ENCODE measurements around the gene OR51I2.

Gene OR51I2

GRCh38 chr11:5449023-5449422, at the start of gene OR51I2:
Gene OR51I2 (plus strand): TSS chr11:5449323. CDS start chr11:5453489, 4,166 bp downstream.
- no peak for DNase-seq

DNA sequence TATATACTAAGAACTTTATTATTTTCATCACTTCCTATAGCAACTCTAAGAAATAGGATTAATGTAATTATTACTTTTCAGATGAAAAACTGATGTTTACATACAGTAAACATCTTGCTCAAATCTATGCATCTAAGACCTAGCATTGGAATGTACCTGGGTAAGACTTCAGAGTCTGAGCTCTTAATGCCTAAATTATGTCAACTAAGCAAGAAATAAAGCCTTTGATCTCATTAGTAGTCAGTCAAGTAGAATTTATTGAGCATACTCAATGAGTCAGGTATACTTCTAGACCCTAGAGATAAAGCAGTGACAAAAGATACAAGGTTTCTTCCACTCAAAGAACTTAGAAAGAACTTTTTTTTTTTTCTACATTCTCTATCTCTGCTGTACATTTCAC, 44.0 kb upstream of the OR51I2 start:
- DNase-seq = no peak

DNA sequence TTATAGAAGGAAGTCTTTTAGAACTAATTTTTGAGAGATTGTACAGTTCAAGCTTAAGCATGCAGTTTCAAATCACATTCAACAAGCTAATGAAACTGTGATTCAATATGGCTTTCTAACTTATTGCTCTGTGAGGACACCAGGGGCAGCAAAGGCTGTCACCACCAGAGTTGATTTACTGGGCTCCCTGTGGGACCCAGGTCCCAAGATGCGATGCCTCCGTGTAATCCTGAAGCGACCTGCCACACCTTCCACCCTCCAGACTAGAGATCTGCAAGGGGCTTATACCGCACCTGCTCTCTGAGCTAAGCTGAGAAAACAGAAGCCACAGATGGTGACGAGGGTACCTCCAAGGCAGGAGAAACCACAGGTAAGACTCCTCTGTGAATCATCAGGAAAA, 28.1 kb upstream of the OR51I2 start:
- DNase-seq = no peak

- DNase-seq = no peak
Observed at GRCh38 chr11:5421811-5422210, 27.3 kb upstream of the OR51I2 start, which contains the start of gene OR51Q1. Gene OR51Q1 (plus strand): TSS chr11:5422111. CDS start chr11:5422201, 90 bp downstream.

- no peak for DNase-seq
Observed at GRCh38 chr11:5423131-5423530, 26.0 kb upstream of the OR51I2 start.

DNA sequence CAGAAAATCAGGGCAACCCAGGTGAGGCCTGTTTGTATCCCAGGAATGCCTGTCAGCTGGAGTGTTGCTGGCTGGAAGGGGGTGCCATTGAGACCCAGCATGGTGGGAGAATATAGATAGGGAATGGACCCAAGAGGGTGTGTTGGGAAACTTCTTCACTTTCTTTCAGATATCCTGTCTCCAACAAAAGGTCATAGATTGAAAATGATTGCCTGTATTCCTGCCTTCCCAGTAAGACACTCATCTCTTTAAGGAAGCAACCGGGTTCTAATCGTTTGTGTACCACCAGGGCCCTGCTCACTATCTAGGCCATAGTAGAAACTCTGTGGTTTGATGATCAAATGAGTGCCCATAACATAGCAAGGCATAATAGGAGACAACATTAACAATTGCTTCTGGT, 7.7 kb upstream of the OR51I2 start, which contains the start of gene OR51I1:
Gene OR51I1, minus strand, starts transcription at position 101 of the 400 bp plus-strand sequence. Its CDS starts 0 bp downstream, at position 101.
- no peak for DNase-seq

- no peak for DNase-seq
Observed at GRCh38 chr11:5443835-5444393, 5.2 kb upstream of the OR51I2 start.

- no peak for DNase-seq
Observed at GRCh38 chr11:5449432-5449831, 309 bp downstream of the OR51I2 start.

- DNase-seq = no peak
Observed at GRCh38 chr11:5460983-5461621, 12.0 kb downstream of the OR51I2 start.

GRCh38 chr11:5467527-5467926, 18.4 kb downstream of the OR51I2 start:
- DNase-seq = no peak

DNA sequence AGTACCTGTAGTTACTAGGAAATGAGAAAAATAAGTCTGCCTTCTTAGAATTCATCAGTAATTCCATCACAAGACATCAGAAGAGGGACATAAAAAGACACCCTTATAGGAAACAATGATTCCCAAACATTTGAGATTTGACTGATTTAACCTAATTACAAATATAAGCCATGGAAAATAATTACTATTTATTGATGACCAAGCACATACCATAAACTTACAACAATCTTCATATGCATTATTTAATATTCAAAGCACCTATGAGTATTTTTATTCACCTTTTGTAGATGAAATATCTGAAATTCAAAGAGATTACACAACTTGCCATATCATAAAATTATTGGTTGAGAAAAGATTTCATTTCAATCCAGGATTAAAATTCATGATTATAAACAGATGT, 24.8 kb downstream of the OR51I2 start:
- no peak for DNase-seq

DNA sequence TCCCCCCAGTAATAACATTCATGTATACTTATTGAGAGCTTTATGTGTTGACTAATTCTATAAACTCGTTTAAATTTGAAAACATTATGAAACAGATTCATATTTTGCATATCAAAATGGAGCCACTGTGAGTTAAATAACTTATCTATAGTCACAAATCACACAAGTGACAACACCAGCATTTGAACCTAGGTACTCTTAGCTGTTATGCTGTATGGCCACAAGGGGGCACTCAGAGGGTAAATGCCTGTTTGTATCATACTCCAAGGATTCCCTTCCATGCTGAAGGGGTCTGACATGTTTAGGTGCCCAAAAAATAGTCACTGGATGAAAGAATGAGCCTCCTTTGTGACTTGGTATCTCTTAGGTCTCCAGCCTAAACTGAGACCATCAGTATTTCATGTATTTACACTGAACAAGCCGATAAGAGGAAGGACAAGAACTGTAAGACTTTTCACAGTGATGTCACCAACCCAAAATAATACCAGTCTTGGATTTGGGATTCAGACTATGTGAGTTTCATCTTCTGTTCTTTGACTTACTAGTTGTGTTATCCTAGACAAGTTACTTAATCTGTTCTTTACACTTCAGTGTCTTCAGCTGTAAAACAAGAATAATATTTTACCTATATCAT, 27.2 kb downstream of the OR51I2 start:
- DNase-seq = peak; percentile 4

DNA sequence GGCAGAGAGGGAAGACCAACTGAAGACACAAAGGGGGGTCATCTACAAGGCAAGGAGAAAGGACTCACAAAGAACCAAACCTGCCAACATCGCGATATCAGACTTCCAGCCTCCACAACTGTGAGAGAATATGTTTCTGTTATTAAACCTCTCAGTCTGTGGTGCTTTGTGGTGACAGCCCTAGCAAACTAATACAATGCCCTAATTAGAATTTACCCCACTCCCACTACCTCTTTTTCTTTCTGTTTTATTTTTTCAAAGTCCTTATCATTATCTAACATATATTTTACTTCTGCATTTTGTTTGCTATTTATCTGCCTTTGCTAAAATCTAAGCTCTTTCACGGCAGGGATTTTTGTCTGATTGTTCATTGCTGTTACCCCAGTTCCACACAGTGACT, 36.9 kb downstream of the OR51I2 start:
- no peak for DNase-seq

GRCh38 chr11:5486421-5486820, 37.3 kb downstream of the OR51I2 start:
- DNase-seq = no peak

DNA sequence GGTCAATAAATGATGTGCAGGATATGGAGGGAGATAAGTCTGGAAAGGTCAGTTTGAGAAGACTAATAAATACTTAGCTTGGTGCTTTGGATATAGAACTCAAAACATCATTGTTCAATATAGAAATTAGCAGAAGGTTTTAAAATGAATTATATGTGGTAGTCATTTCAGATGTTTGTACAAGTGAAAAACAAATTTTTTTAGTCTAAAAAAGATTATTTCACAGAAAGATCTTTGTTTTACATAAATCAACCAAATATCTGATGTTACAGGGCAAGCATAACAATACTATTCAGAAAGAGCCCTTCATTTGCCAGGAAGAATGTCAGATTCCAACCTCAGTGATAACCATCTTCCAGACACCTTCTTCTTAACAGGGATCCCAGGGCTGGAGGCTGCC, 39.3 kb downstream of the OR51I2 start, which contains the start of gene OR52D1:
Gene OR52D1, plus strand, starts transcription at position 301 of the 400 bp plus-strand sequence. Its CDS starts 22 bp downstream, at position 323.
- no peak for DNase-seq

GRCh38 chr11:5488798-5489399, 39.8 kb downstream of the OR51I2 start:
- no peak for DNase-seq

GRCh38 chr11:5489576-5490357, 40.6 kb downstream of the OR51I2 start:
- DNase-seq = no peak

GRCh38 chr11:5499671-5500070, 50.5 kb downstream of the OR51I2 start:
- DNase-seq = no peak

DNA sequence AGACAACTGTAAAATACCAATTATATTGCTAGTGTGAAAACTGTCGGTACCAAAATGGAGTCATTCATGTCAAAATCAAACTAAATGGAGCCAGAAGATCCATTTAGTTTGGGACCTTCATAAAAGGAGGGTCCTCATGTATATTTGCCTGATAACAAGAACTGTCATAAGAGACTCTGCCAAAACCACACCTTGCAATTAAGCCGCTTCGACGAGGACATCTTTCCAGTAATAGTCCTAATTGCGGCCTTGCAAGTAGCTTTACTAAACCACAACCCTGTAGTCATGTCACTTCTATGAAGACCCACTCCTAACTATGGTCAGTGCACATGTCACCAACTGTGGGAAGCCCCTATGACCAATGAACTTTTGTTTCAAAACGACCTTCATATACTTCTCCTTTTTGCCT, 51.3 kb downstream of the OR51I2 start:
- no peak for DNase-seq

GRCh38 chr11:5504403-5504921, 55.3 kb downstream of the OR51I2 start:
- no peak for DNase-seq

- DNase-seq = no peak
Observed at GRCh38 chr11:5505363-5506048, 56.4 kb downstream of the OR51I2 start.

All from NCI-H2227 treated with DMSO at 0.1 percent for 48 hours (cell line).